ENCODE data around the gene ULK4.

DNA sequence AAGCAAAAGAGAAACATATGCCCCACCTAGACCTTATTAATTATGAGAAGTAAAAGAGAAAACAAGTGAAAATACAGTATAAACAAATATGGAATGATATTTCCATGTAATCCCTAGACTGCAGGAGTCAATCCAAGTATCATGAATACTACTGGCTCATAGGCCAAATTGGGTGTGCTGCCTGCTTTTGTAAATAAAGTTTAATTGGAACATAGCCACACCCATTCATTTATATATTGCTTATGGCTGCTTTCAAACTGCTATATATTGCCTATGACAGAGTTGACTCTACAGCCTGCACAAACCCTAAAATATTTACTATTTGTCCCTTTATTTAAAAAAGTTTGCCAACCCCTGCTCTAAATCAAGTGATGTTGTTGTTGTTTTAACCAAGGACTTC lies 5.3 kb downstream of the ULK4 start:
- TF ChIP-seq POLR2A (IDR thresholded peaks at IDR 0.05) (no peak), EP300 (IDR thresholded peaks at IDR 0.05) (no peak)
- TF ChIP-seq, protein P1, sequence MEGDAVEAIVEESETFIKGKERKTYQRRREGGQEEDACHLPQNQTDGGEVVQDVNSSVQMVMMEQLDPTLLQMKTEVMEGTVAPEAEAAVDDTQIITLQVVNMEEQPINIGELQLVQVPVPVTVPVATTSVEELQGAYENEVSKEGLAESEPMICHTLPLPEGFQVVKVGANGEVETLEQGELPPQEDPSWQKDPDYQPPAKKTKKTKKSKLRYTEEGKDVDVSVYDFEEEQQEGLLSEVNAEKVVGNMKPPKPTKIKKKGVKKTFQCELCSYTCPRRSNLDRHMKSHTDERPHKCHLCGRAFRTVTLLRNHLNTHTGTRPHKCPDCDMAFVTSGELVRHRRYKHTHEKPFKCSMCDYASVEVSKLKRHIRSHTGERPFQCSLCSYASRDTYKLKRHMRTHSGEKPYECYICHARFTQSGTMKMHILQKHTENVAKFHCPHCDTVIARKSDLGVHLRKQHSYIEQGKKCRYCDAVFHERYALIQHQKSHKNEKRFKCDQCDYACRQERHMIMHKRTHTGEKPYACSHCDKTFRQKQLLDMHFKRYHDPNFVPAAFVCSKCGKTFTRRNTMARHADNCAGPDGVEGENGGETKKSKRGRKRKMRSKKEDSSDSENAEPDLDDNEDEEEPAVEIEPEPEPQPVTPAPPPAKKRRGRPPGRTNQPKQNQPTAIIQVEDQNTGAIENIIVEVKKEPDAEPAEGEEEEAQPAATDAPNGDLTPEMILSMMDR (IDR thresholded peaks at IDR 0.05) = no peak

Data from tibial nerve (tissue), 4 donors.